HG02884 (cell line): Measurements from ENCODE around the gene SLC7A10.

Experiments
- ATAC-seq: cut with Tn5 transposase; IDR thresholded peaks from one replicate; pipeline ENCODE4 v1.9.1; 2021; ENCODE audit warnings: mild to moderate bottlenecking, moderate library complexity; ENCODE audit not compliant: unreplicated experiment

Gene SLC7A10

DNA sequence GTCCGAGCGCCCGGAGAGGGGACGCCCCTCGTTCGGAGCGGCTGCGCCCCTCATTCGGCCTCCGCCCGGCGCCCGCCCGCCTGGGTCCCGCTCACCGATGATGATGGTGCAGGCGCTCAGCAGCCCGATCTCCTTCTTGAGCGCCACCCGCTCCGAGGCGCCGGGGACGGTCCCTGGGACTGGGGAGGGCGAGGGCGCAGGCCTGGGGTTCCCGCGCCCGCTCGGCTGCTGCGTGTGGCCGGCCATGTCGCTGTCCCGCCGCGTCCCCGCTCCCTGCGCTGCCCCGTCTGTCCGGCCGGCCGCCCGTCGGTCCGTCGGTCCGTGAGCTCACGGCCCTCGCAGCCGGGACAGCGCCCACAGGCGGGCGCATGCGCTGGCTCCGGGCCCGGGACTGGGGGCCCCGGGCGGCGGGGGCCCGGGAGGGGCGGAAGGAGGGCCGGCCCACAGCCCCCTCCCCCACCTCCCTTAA is at the start of gene SLC7A10:
TSS of gene SLC7A10 (minus strand) at position 393 of the 469 bp plus-strand sequence. CDS start at position 246, 147 bp downstream.
- ATAC-seq = no peak

DNA sequence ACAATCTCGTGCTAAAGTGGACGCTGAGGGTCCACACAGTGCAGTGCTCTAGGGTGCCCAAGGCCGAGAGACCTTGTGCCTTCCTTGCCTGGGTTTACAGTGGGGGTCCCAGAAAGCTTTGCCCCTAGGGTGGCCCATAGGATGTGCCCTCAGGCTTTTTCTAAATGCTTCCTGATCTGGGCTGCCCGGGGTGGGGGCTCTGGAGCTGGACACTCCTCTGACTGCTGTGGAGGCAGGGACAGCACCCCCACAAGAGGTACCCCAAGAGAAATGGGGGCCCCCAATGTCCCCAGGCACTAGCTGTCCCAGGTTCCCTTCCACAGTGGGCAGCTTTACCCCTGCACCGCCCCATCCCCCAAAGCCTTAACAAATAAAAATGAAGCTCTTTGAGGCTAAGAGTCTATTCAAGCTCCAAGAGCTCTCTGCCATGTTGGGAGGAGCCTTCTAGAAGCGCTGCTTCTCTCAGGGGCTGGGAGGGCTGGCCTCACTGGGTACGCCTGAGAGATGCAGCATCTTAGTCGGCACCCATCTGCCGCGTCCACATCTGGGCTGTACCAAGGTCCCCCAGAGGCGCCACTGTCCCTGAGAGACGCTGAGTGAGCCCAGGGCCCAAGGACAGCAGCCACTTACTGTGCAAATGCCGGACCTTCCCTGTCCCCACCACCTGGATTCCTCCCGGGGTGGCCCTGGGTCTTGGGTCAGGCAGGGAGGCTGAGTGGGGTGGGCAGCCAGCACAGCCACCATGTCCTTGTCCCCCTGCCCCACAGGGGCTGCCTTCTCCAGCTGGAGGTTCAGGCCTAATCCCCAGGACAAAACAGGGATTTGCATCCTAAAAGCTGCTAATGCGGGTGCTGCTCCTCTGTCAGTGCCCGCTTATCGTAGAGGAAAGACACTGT is 49.3 kb upstream of the SLC7A10 start:
- no peak for ATAC-seq

DNA sequence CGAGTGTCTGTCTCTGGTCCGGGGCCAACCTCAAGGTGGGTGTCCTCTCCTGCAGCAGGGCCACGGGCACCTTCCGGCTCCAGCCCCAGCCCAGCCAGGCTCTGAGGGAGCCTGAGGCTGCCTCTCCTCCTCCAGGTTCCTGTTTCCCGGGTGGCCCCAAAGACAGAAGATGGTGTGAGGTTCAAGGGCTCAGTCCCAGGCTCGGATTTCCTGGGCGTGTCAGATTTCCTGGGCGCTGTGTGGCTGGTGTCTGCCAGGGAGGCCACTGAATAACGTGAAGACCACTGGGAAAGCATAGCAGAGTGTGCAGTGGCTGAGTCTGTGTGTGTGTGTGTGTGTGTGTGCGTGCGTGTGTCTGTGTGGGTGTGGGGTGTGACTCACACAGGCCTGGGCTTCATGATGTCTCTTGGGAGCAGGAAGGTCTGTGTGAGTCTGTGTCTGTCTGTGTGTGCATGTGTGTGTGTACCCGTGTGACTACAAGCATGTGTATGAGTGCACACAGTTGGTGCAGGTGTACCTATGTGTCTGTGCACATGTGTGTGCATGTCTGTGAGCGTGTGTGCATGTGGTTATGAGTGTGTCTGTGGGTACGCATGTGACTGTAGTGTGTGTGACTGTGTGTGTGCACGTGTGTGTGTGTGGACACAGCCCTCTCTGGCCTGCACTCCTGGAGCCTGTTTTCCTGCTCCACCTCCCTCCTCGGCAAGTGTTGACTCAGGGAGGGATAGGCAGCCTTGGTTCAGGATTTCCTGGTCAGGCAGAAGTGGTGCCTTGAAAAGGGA is 48.4 kb upstream of the SLC7A10 start:
- no peak for ATAC-seq

DNA sequence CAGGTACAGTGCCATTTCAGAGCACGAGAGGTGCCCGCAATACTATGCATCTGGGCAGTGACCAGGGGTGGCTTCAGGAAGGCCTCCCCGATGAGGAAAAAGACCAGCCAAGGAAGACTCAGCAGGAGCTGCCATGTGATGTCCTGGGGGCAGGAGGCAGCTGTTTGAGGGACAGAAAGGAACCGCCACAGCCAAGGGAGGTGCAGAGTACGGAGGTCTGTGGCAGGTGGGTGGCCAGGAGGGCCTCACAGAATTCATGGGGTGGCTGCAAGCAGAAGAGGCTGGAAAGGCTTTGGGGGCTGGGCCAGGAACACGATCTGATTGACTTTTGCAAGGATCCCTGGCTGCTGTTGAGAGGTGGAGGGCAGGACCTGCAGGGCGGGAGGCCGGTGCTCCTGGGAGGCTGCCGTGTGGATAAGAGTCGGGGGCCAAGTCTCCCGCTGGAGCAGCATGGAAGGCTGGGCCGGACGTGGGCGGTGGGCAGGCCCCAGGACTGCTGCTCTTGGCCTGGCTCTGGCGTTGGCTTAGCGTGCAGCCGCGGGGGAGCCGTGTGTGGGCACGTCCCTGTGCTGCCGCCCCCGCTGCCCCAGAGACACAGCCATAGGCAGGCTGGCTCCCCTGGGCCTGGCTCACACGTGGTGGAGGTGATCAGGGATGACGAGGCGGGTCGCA is 47.6 kb upstream of the SLC7A10 start:
- ATAC-seq = no peak

DNA sequence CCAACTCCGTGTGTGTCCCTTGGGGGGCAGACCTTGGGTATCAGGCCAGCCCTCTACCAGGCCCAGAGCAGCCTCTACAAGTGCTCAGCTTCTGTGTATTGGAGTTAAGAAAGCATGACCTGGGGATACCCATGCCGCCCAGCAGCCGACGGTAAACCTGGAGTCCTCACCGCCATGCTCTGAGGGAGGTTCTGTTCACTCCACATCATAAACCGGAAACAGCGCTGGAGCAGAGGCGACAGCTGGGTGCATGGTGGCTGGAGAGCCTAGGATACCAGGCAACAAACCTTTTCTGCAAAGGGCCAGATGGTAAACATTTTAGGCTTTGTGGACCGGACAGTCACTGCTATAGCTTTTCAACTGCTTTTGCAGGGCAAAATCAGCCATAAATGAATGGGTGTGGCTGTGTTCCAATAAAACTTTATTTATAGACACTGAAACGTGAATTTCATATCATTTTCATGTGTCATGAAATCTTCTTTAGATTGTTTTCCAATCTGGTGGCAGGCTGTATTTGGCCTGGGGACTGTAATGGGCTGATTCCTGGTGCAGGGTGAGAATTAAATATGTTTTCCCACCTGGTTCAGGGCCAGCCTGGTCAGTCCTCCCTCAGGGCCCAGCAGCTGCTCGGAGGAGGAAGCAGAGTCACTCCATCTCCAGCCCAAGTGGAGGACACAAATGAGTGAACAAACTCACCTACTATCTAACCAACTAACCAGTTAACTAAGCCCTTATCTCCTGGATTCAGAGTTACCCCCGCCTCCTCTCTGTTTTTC is 45.8 kb upstream of the SLC7A10 start:
- no peak for ATAC-seq

DNA sequence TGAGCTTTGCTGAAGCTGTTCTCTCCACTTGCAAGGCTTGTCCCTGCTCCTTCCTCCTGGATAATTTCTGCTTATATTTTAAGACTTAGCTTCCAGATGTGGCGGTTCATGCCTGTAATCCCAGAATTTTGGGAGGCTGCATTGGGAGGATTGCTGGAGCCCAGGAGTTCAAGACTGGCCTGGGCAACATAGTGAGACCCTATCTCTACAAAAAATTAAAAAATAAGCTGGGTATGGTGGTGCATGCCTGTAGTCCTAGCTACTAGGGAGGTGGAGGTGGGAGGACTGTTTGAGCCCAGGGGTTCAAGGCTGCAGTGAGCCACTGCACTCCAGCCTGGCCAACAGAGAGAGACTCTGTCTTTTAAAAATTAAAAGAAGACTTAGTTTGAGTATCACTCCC is 45.1 kb upstream of the SLC7A10 start:
- ATAC-seq = no peak

DNA sequence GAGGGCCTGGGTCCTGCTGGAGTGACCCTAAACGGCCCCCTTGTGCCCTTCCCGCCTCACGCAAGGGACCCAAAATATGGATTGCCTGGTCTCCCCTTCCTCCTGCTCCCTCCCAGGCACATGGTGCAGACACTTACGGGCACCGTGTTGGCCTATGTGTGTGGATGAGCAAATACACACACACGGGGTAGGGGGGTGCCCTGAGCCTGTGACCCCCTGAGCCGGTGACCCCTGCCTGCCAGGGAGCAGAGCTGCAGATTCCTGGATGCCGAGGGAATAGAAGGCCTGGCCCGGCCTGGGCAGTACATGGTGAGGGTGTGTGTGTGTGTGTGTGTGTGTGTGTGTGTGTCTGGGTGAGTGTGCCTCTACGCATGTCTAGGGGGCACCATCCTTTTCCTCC is 43.4 kb upstream of the SLC7A10 start:
- no peak for ATAC-seq

DNA sequence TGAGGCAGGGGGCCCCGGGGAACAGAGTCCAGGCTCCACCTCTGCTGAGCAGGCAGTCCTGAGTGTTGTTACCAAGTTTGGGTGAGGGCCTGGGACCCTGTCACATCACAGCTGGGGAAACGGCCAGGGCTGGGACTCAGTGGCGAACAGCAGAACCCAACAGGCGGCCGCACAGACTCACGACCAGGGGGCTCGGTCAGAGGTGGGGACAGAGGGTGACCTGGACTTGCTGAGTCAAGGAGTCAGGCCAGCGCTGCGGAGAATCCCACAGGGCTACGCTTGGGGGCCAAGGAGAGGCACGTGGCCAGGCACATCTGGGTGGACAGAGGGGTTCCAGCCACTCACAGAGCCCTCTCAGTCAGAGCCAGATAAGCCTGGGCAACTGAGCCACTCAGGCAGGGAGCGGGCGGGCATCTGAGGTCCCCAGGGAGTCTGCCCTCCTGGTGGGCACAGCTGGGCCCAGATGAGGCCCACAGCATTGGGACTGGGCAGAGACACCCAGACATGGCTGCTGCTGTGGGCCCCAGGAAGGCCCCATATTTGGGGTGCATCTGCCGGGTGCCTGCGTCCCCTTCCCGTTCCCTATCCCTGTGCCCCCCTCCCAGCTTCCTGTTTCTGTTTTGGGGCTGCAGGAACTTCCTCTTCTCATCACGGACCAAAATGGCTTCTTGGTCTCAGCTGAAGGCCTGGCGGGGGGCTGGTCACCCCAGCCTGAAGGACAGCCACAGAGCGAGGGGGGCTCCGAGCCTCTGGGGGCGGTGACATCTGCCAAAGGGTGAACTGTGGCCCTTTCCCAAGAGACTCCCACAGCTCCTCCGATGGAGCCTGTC is 42.7 kb upstream of the SLC7A10 start:
- no peak for ATAC-seq

DNA sequence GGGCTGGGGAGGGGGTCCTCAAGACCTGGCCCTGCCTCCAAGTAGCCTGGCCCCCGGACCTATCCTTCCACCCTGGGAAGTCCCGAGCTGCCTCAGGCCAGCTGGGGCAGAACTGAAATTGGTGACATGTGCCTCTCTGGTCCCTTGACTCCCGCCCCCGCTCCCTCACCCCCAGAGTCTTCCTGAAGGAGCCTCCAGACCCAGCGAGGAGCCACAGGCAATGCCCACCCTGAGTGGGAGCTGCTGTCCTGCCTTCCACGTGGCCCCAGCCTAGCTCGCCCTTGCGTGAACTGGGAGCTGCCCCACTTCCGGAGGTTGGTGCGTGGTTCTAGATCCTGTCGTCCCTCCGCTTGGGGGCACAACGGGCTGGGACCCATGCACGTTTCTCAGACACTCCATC is 42.1 kb upstream of the SLC7A10 start:
- no peak for ATAC-seq

DNA sequence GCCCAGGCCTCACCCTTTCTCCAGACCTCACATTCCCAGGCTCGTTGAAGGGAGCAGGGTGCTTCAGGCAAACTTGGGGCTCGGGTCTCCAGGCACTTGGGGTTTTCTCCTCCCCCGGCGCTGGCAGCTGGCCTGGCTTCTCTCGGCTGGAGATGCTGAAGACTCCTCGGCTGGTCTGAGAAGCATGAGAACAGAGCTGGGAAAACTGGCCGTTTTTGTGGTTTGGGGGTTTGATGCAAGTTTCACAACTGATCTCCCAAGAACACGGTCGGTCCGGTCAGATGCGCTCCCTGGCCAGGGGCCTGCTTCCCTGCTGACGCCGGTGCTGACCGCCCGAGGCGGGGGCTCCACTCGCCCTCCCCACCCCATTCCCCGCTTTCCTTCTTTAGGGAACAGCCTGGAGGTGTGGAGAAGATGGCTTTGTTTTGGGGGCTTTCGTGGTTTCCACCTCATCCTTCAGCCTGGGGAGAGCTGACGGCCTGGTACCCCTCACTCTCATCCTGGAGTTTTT is 41.4 kb upstream of the SLC7A10 start:
- ATAC-seq = no peak

DNA sequence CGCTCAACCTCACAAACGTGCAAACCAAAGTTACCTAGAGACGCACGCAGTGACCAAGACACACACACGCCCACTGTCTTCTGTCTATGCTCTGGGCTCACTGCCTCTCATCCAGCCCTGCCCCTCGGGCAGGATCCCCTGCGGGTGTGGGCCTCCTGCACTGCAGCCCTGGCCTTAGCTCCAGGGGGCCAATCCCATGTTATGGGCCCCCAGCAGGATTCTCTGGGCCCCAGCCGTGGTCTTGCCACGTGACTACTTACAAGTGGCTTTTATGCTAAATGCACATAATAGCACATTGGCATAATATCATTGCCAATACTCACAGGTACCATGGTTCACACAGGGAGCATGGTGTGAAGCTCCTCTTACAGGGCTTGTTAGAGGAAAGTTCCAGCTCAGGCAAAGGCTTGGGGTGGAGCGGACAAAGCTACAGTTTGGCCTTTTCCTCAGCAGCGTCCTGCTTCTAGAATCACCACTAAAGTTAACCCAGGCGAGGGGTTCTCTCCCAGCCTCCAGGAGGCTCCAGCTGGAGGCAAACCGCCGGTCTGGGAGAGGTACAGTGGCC is 39.3 kb upstream of the SLC7A10 start:
- no peak for ATAC-seq

DNA sequence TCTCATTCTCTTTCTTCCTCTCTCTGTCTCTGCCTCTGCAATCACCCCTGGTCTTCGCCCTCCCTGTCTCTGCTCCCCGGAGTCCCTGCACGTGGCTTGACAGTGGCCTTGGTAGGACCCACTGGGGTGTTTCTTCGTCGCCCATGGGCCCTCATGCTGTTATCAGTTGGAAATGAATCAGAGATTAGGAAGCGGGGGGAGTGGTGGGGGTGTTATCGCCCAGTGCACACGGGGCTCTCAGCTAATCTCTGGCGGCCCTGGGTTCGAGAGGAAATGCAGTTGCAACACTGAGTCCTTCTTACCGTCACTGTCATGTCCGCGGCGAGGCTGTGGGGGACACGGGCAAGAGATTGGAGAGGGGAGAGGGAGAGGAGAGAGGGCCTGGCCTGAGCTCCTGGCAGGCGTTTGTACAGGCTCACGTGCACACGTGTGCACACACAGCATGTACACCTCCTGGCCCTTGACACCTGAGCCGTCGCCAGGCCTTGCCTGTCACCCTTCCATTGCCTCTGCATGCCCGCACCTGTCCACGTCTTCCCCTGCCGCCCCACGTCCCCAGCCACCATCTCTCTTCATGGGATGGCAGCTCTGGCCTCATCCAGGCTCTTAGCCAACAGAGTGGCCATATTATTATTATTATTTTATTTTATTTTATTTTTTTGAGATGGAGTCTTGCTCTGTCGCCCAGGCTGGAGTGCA is 37.8 kb upstream of the SLC7A10 start:
- ATAC-seq = no peak

DNA sequence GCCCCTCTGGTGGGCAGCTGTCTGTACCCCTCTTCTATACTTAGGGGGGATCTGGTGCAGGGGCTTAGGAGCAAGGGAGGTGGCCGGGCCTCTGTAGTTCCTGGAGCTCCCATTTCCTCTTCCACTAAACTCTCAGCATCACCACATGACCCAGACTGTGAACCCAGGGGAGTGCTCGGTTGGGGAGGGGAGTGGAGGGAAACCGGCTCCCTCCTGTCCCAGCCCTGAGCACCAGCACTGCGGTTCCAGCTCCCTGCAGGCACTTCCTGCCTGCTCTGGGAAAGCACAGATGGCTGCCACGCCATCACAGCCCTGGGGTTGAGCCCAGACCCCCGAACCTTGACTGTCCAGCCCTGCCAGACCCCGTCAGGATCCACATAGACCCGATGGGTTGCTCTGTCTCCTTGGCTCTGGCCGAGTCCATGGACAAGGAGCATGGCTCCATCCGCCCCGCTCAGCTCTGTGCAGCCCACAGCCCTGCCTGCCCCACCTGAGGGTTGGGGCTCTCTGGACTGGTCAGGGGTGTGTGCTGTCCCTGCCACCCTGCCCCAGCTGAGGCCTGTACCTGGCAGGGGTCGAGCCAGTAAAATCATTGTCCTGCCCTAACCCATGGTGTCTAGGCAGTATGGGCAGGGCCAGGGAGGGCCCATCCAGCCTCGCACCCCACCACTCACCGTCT is 36.0 kb upstream of the SLC7A10 start:
- ATAC-seq = no peak

DNA sequence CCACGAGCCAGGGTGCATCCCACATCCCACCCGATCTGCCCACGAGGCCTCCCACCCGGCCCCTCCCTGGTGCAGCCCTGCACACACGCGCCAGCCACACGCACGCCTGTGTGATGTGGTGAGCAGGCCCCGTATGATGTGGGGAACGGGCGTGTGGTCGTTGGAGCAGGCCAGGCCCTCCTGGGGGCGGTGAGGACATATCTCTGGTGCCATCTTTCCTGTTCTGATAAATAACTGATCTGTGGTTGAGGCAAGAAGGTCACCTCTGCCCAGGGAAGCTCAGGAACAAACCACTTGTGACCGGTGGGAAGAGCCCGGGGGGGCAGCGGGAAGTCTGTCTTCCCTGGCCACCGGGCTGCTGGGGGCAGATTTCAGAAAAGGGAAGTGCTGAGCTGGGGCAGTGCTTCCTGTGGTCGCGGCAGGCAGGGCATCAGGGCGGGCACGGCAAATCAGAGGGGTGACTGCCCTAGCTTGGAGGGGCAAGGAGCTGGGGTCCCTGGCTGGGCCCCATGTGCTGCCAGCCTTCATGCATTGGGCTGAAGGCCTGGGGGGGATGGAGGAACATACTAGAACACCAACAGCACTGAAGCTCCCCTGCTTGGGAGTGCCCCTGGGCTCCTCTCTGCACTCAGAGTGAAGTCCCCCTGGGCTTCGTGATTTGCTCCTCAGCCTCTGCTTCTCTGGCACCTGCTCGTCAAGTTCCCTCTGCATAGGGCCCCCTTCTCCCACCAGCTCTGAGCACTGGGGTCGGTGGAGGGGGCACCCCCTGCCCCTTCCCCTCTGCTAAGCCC is 35.2 kb upstream of the SLC7A10 start:
- ATAC-seq = no peak

DNA sequence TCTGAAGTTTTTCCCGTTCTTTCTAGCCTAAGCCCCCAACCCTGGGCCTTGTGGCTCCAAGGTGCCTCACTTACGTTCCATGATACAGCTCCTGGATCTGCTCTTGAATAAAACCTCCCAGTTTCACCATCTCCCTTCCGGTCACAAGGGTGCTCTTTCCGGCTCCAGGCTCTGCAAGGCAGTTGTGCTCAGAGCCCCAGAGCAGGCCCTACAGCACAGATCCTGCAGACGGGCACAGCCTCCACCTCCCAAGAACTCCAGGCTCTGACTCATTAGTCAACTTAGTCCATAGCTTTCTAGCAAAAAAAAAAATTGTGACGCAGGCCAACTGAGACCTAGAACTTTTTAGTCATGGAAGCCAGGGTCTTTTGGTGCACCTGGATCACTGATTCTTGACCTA is 33.9 kb upstream of the SLC7A10 start:
- no peak for ATAC-seq

DNA sequence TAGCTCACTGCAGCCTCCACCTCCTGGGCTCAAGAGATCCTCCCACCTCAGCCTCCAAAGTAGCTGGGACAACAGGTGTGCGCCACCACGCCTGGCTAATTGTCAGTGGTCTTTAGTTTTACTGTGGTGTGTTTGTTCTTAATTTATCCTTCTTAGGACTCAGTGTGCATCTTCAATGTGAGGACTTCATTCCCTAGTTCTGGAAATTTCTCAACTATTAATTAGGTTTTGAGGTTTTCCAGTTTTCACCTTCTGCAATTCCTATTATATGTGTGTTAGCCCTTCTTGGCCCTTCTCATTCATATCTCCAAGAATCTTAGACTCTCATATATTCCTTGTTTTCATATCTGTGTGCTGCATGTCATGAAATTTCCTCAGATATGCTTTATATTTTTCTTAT is 32.2 kb upstream of the SLC7A10 start:
- no peak for ATAC-seq

DNA sequence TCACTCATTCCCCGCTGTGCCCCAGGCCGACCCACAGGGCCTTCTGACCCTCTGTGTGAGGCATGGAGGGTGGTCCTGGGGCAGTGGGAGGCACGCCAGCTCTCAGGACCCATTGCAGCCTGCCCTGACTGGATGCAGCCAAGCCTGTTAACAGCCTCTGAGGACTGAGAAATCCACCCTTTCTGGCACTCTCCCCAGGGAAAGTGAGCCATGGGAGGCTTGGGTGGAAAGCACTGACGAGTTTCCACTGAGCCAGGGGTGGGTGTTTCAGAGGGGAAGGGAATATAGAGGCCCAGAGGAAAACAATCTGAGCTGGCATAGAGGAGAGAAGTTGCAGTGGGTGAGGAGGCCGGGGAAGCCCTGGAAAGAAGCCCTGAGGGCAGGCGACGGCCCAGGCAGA is 30.6 kb upstream of the SLC7A10 start:
- ATAC-seq = no peak
